ENCODE measurements around the gene UTP18.
A peak's percentile ranks its signal among the peaks of the same experiment; 100 is the strongest.

DNA sequence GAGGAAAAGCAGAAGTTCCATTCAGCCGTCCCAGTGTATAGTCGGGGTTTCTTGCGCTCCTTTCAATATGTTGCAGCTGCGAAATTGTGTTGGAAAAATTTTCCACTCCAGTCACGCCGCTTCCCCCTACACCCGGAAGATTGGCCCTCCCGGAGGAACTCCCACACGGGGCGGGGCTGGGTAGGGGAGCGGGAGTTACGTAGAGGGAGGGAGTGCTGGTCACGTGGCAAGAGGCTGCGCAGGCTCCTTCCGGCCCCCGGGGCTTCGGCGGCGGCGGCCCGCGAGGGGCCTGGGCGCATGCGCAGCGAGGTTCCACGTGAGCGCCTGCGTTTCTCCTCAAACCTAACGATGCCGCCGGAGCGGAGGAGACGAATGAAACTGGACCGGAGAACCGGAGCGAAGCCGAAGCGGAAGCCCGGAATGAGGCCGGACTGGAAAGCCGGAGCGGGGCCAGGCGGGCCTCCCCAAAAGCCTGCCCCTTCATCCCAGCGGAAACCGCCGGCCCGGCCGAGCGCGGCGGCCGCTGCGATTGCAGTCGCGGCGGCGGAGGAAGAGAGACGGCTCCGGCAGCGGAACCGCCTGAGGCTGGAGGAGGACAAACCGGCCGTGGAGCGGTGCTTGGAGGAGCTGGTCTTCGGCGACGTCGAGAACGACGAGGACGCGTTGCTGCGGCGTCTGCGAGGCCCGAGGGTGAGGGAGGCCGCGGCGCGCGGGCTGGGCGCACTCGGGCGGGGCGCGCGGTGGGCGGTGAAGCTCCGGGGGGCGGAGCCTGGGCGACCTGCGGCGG lies at the start of gene UTP18:
- no peak for TF ChIP-seq CTCF (IDR thresholded peaks at IDR 0.05)
- TF ChIP-seq POLR2AphosphoS5 (IDR thresholded peaks at IDR 0.05; ENCODE audit: low read depth, low read length): peak; percentile 56
- TF ChIP-seq, protein P1, sequence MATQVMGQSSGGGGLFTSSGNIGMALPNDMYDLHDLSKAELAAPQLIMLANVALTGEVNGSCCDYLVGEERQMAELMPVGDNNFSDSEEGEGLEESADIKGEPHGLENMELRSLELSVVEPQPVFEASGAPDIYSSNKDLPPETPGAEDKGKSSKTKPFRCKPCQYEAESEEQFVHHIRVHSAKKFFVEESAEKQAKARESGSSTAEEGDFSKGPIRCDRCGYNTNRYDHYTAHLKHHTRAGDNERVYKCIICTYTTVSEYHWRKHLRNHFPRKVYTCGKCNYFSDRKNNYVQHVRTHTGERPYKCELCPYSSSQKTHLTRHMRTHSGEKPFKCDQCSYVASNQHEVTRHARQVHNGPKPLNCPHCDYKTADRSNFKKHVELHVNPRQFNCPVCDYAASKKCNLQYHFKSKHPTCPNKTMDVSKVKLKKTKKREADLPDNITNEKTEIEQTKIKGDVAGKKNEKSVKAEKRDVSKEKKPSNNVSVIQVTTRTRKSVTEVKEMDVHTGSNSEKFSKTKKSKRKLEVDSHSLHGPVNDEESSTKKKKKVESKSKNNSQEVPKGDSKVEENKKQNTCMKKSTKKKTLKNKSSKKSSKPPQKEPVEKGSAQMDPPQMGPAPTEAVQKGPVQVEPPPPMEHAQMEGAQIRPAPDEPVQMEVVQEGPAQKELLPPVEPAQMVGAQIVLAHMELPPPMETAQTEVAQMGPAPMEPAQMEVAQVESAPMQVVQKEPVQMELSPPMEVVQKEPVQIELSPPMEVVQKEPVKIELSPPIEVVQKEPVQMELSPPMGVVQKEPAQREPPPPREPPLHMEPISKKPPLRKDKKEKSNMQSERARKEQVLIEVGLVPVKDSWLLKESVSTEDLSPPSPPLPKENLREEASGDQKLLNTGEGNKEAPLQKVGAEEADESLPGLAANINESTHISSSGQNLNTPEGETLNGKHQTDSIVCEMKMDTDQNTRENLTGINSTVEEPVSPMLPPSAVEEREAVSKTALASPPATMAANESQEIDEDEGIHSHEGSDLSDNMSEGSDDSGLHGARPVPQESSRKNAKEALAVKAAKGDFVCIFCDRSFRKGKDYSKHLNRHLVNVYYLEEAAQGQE (IDR thresholded peaks at IDR 0.05; ENCODE audit: insufficient read depth in 1 of 2, low read depth in 2 of 2, low read length in 1 of 2): no peak
- peak; percentile 72 for TF ChIP-seq SIN3A (IDR thresholded peaks at IDR 0.05; ENCODE audit: borderline replicate concordance, insufficient read depth, low read depth, low read length)
- peak; percentile 41; the same call in 1 of the 2 replicates for TF ChIP-seq TCF7L2 (IDR thresholded peaks at IDR 0.05; ENCODE audit: low read depth, low read length)

Data from Panc1 (cell line).